HepG2 (cell line): ENCODE results near the gene PANK2. TPM values are rescaled to one million over a fixed set of nuclear protein-coding genes. Genes with fewer than 3 reads are reported as not detected.

ENCODE experiments used
- ARID2 ChIP-seq: sonication (generic); formaldehyde crosslinking; IDR thresholded peaks from 2 replicates; pipeline ENCODE4 v1.8.1; 2022; ENCODE audit warnings: mild to moderate bottlenecking, missing genetic modification reagents, borderline replicate concordance
- CHD4 ChIP-seq: fragments of 200-600 bp; sonication (generic); IDR thresholded peaks from 2 replicates; pipeline ENCODE4 v1.7.0; 2017; ENCODE audit warnings: mild to moderate bottlenecking, low read length, borderline replicate concordance
- FOSL1 ChIP-seq: sonication (generic); formaldehyde crosslinking; IDR thresholded peaks from 2 replicates; pipeline ENCODE4 v1.9.0; 2021; ENCODE audit warnings: missing genetic modification reagents, borderline replicate concordance
- KDM4B ChIP-seq: sonication (generic); formaldehyde crosslinking; IDR thresholded peaks from 2 replicates; pipeline ENCODE4 v1.4.0; 2020; ENCODE audit warnings: missing genetic modification reagents
- MEIS2 ChIP-seq: sonication (generic); formaldehyde crosslinking; IDR thresholded peaks from 2 replicates; pipeline ENCODE4 v1.9.0; 2021; ENCODE audit warnings: mild to moderate bottlenecking, missing genetic modification reagents
- POLR2A ChIP-seq, 2 experiments: IDR thresholded peaks; 2 replicates each; pipeline ENCODE4 v1.6.1; 2011; ENCODE audit warnings: low read depth in 2 of 2, low read length in 2 of 2, mild to moderate bottlenecking in 1 of 2, moderate library complexity in 1 of 2; ENCODE audit not compliant: insufficient read depth in 1 of 2
- RXRA ChIP-seq: sonication (generic); formaldehyde crosslinking; IDR thresholded peaks from 2 replicates; pipeline ENCODE4 v1.5.1; 2020; ENCODE audit warnings: missing genetic modification reagents
- SNAI1 ChIP-seq: sonication (generic); formaldehyde crosslinking; IDR thresholded peaks from 2 replicates; pipeline ENCODE4 v1.5.0; 2020; ENCODE audit warnings: mild to moderate bottlenecking, missing genetic modification reagents, borderline replicate concordance
- ZMYM3 ChIP-seq: sonication (generic); formaldehyde crosslinking; IDR thresholded peaks from 2 replicates; pipeline ENCODE4 v1.5.1; 2020; ENCODE audit warnings: mild to moderate bottlenecking, missing genetic modification reagents
- ZNF441 ChIP-seq: sonication (generic); formaldehyde crosslinking; IDR thresholded peaks from 2 replicates; pipeline ENCODE4 v1.7.0; 2021; ENCODE audit warnings: missing genetic modification reagents, borderline replicate concordance
- ZNF451 ChIP-seq: sonication (generic); formaldehyde crosslinking; IDR thresholded peaks from 2 replicates; pipeline ENCODE4 v1.5.0; 2020; ENCODE audit warnings: mild to moderate bottlenecking, missing genetic modification reagents
- ZNF549 ChIP-seq: sonication (generic); formaldehyde crosslinking; IDR thresholded peaks from 2 replicates; pipeline ENCODE4 v1.5.0; 2020; ENCODE audit warnings: missing genetic modification reagents
- ZNF616 ChIP-seq: sonication (generic); formaldehyde crosslinking; IDR thresholded peaks from 2 replicates; pipeline ENCODE4 v1.5.0; 2020; ENCODE audit warnings: low read depth, mild to moderate bottlenecking, missing genetic modification reagents
- ZNF7 ChIP-seq: IDR thresholded peaks from 2 replicates; pipeline ENCODE4 v1.6.1; 2016; ENCODE audit warnings: missing biosample characterization, missing genetic modification reagents
- polyA plus RNA-seq, 8 experiments: library from polyadenylated mRNA; depleted of rRNA in 3 of 8; stranded (reverse) in 7 of 8; unstranded in 1 of 8; fragments of >200 nt; fragmentation: Illumina TruSeq in 4 of 8; extraction: Trizol in 4 of 8; gene quantifications; 2 replicates each; pipeline versions ENCODE4 v1.2.1 to v1.2.3, GENCODE V29; 2011 to 2016; ENCODE audit warnings: low read depth in 4 of 8, missing spikeins in 1 of 8, mixed read lengths in 1 of 8; ENCODE audit not compliant: insufficient read depth in 1 of 8
- total RNA-seq, 5 experiments: library from RNA; depleted of rRNA; stranded (reverse); fragments of >200 nt; fragmentation: Illumina TruSeq; extraction: Trizol; gene quantifications; 2 replicates each; pipeline ENCODE4 v1.2.3, GENCODE V29; 2016; ENCODE audit warnings: low read depth in 1 of 5
- TF ChIP-seq, protein P1 (sequence below): sonication (generic); formaldehyde crosslinking; IDR thresholded peaks from 2 replicates; pipeline ENCODE4 v1.5.1; 2020; ENCODE audit warnings: mild to moderate bottlenecking, missing genetic modification reagents, borderline replicate concordance
- TF ChIP-seq, protein P2 (sequence below): sonication (generic); formaldehyde crosslinking; IDR thresholded peaks from 2 replicates; pipeline ENCODE4 v1.4.0; 2020; ENCODE audit warnings: missing genetic modification reagents

Gene PANK2
- total and polyA plus RNA-seq, 2 of the 13 experiments (the other 11 are each of a cell fraction or from before 2014, with no cell fraction given) = 39.2 to 123 TPM

DNA sequence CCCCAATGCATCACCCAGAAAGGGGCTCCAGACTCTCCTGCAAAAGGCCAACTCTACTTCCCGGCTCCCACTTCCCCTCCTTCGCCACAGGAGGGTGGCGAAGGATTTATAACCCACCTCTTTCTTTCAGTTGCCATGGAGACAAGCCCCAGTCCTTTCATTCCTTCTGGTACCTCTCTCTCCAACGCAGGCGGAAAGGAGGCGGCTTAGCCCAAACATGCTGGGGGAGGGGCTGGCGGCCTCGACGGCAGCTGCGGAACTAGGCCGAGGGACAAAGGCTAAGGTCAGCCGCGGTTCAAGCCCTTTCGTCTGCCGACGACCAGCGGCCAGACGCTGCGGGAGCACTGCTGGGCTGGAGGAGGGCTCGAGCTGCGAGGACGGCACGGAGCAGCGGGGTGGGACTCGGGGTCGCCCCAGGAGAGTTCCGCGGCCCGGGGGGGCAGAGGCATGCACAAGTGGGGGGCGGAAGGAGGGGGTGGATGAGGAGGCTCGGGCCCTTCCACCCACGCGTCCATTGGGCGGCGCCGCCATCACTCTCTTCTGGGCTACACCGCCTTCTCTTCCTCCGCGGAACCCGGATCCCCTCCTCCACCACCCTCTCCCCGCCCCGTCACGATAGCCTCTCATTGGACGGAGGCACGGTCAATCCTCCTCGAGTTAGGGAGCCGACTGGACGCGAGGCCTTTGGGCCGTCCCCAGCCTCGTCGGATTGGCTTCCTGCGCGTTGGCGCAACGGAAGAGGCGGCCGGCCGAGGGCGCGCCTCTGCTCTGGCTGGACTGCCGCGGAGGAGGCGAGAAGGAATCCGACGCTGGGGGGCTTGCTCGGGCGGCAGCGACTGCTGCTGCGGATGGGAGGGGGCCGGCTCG, at the start of gene PANK2 (continued):
- TF ChIP-seq, protein P1, sequence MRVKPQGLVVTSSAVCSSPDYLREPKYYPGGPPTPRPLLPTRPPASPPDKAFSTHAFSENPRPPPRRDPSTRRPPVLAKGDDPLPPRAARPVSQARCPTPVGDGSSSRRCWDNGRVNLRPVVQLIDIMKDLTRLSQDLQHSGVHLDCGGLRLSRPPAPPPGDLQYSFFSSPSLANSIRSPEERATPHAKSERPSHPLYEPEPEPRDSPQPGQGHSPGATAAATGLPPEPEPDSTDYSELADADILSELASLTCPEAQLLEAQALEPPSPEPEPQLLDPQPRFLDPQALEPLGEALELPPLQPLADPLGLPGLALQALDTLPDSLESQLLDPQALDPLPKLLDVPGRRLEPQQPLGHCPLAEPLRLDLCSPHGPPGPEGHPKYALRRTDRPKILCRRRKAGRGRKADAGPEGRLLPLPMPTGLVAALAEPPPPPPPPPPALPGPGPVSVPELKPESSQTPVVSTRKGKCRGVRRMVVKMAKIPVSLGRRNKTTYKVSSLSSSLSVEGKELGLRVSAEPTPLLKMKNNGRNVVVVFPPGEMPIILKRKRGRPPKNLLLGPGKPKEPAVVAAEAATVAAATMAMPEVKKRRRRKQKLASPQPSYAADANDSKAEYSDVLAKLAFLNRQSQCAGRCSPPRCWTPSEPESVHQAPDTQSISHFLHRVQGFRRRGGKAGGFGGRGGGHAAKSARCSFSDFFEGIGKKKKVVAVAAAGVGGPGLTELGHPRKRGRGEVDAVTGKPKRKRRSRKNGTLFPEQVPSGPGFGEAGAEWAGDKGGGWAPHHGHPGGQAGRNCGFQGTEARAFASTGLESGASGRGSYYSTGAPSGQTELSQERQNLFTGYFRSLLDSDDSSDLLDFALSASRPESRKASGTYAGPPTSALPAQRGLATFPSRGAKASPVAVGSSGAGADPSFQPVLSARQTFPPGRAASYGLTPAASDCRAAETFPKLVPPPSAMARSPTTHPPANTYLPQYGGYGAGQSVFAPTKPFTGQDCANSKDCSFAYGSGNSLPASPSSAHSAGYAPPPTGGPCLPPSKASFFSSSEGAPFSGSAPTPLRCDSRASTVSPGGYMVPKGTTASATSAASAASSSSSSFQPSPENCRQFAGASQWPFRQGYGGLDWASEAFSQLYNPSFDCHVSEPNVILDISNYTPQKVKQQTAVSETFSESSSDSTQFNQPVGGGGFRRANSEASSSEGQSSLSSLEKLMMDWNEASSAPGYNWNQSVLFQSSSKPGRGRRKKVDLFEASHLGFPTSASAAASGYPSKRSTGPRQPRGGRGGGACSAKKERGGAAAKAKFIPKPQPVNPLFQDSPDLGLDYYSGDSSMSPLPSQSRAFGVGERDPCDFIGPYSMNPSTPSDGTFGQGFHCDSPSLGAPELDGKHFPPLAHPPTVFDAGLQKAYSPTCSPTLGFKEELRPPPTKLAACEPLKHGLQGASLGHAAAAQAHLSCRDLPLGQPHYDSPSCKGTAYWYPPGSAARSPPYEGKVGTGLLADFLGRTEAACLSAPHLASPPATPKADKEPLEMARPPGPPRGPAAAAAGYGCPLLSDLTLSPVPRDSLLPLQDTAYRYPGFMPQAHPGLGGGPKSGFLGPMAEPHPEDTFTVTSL (CRISPR knock-in tag) = no peak
- TF ChIP-seq ZNF441 (CRISPR knock-in tag) (peak; percentile 86), CHD4 (no peak), SNAI1 (CRISPR knock-in tag) (no peak), RXRA (CRISPR knock-in tag) (peak; percentile 97), POLR2A (IDR thresholded peaks at IDR 0.05; ENCODE audit: insufficient read depth in 1 of 2, low read depth in 2 of 2, low read length in 2 of 2) (peak; percentile 88 to 89), KDM4B (CRISPR knock-in tag) (peak; percentile 85), ZMYM3 (peak; percentile 78), ZNF549 (no peak), MEIS2 (CRISPR knock-in tag) (peak; percentile 54; the same call in 1 of the 2 replicates), FOSL1 (CRISPR knock-in tag) (no peak), ZNF451 (peak; percentile 94), ZNF616 (CRISPR knock-in tag) (no peak; the same call in none of the 2 replicates), ZNF7 (CRISPR knock-in tag) (no peak), ARID2 (CRISPR knock-in tag) (peak; percentile 61; the same call in 1 of the 2 replicates)
- TF ChIP-seq, protein P2, sequence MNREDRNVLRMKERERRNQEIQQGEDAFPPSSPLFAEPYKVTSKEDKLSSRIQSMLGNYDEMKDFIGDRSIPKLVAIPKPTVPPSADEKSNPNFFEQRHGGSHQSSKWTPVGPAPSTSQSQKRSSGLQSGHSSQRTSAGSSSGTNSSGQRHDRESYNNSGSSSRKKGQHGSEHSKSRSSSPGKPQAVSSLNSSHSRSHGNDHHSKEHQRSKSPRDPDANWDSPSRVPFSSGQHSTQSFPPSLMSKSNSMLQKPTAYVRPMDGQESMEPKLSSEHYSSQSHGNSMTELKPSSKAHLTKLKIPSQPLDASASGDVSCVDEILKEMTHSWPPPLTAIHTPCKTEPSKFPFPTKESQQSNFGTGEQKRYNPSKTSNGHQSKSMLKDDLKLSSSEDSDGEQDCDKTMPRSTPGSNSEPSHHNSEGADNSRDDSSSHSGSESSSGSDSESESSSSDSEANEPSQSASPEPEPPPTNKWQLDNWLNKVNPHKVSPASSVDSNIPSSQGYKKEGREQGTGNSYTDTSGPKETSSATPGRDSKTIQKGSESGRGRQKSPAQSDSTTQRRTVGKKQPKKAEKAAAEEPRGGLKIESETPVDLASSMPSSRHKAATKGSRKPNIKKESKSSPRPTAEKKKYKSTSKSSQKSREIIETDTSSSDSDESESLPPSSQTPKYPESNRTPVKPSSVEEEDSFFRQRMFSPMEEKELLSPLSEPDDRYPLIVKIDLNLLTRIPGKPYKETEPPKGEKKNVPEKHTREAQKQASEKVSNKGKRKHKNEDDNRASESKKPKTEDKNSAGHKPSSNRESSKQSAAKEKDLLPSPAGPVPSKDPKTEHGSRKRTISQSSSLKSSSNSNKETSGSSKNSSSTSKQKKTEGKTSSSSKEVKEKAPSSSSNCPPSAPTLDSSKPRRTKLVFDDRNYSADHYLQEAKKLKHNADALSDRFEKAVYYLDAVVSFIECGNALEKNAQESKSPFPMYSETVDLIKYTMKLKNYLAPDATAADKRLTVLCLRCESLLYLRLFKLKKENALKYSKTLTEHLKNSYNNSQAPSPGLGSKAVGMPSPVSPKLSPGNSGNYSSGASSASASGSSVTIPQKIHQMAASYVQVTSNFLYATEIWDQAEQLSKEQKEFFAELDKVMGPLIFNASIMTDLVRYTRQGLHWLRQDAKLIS (CRISPR knock-in tag) = no peak; the same call in 1 of the 2 replicates
